Endodermal cell (in vitro differentiated cells): ENCODE measurements around the gene KBTBD13. TPM values are rescaled to one million over a fixed set of nuclear protein-coding genes. Genes with fewer than 3 reads are reported as not detected.

Experiments used
- DNase-seq: peaks from one replicate; pipeline ENCODE4 v3.0.0-alpha.2; 2017
- H3K27ac ChIP-seq: 2 replicates; pipeline ENCODE4 v1.5.1; 2013; ENCODE audit warnings: mild to moderate bottlenecking, low read depth, low read length, moderate library complexity
- H3K27me3 ChIP-seq: 2 replicates; pipeline ENCODE4 v1.6.1; 2013; ENCODE audit warnings: mild to moderate bottlenecking, low read length, moderate library complexity; ENCODE audit not compliant: insufficient read depth, control insufficient read depth, poor library complexity, severe bottlenecking
- H3K36me3 ChIP-seq: 2 replicates; pipeline ENCODE4 v1.7.0; 2013; ENCODE audit warnings: mild to moderate bottlenecking, low read length, moderate library complexity; ENCODE audit not compliant: control insufficient read depth, insufficient read depth
- H3K4me1 ChIP-seq: one replicate; pipeline ENCODE4 v1.7.0; 2013; ENCODE audit warnings: low read length; ENCODE audit not compliant: control insufficient read depth, insufficient read depth
- H3K4me3 ChIP-seq: 2 replicates; pipeline ENCODE4 v1.5.1; 2013; ENCODE audit warnings: mild to moderate bottlenecking, low read length, moderate library complexity
- H3K9ac ChIP-seq: 2 replicates; pipeline ENCODE4 v1.6.1; 2013; ENCODE audit warnings: mild to moderate bottlenecking, low read length, moderate library complexity; ENCODE audit not compliant: poor library complexity, severe bottlenecking; ENCODE audit errors: extremely low read depth
- H3K9me3 ChIP-seq: 2 replicates; pipeline ENCODE4 v1.6.1; 2013; ENCODE audit warnings: mild to moderate bottlenecking, low read length, moderate library complexity; ENCODE audit not compliant: control insufficient read depth
- H3K27ac Mint-ChIP-seq: 2 replicates; pipeline ENCODE4 v1.8.0; 2020; ENCODE audit warnings: mixed read lengths
- H3K27me3 Mint-ChIP-seq: 2 replicates; pipeline ENCODE4 v1.8.0; 2021; ENCODE audit warnings: mild to moderate bottlenecking, mixed read lengths; ENCODE audit not compliant: insufficient read depth
- H3K36me3 Mint-ChIP-seq: 2 replicates; pipeline ENCODE4 v1.8.0; 2020; ENCODE audit warnings: low read depth, mixed read lengths
- H3K4me1 Mint-ChIP-seq: 2 replicates; pipeline ENCODE4 v1.8.0; 2020; ENCODE audit warnings: mixed read lengths
- H3K4me3 Mint-ChIP-seq: 2 replicates; pipeline ENCODE4 v1.8.0; 2020; ENCODE audit warnings: mild to moderate bottlenecking, moderate library complexity, mixed read lengths
- H3K9me3 Mint-ChIP-seq: 2 replicates; pipeline ENCODE4 v1.8.0; 2020; ENCODE audit warnings: mild to moderate bottlenecking, mixed read lengths
- WGBS, 2 experiments: methylation state at CpG; one replicate each; pipeline versions ENCODE4 v1.1.5 to v1.1.7; 2013; ENCODE audit warnings: missing lambda C conversion rate in 2 of 2, mixed read lengths in 1 of 2; ENCODE audit not compliant: insufficient coverage in 1 of 2, insufficient read length in 1 of 2; 5-methylcytosine and 5-hydroxymethylcytosine counted together
- total RNA-seq, 2 donors: library from RNA; stranded (reverse); fragmentation: NEBNext Ultra II Directional in 1 of 2; extraction: Animal tissue kit (Norgen Biotek cat#: 25700) in 1 of 2; gene quantifications; 2 replicates in 1 of 2; 3 replicates in 1 of 2; pipeline ENCODE4 v1.2.1, GENCODE V29; 2021
- TF ChIP-seq, protein P1 (sequence below): fragments of 200-600 bp; sonication (generic); conservative IDR thresholded peaks from 2 replicates; pipeline ENCODE4 v1.5.0; 2021; ENCODE audit warnings: antibody characterized with exemption, mild to moderate bottlenecking

KBTBD13 gene
- total RNA-seq, 2 donors from 2014 or later, result not detected

DNA sequence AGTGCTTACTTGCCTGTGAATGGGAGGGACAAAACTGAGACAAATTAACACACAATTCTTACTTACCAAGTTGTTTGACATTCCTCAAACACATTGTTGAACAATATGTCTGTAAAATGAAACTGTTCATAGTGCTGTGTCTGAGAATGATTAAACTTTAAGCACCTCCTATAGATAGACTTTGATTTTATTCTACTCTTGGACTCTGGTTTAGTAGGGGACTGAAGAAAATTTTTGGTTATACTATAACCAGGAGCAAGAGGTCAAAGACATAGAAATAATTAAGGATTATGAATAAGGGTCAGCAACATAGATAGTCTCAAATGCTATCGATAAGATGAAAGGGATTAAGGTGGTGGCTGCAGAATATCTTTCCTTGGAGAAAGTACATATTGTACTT, 39.2 kb upstream of the KBTBD13 start:
- Histone ChIP-seq H3K9me3 (no peaks in the 10 kb centered on the region), H3K4me1 (no peaks in the 10 kb centered on the region), H3K4me3 (no peak overlapping the region), H3K36me3 (no peaks in the 10 kb centered on the region), H3K27me3 (no peaks in the 10 kb centered on the region), H3K27ac (no peak overlapping the region), H3K9ac (no peak overlapping the region)
- DNase-seq, result no peak
- Mint-ChIP-seq H3K27me3 (peaks cover 3% of the 10 kb centered on the region), H3K27ac (no peak overlapping the region), H3K4me1 (peaks cover 2% of the 10 kb centered on the region), H3K4me3 (no peak overlapping the region), H3K36me3 (no peaks in the 10 kb centered on the region), H3K9me3 (no peaks in the 10 kb centered on the region)
- TF ChIP-seq, protein P1, sequence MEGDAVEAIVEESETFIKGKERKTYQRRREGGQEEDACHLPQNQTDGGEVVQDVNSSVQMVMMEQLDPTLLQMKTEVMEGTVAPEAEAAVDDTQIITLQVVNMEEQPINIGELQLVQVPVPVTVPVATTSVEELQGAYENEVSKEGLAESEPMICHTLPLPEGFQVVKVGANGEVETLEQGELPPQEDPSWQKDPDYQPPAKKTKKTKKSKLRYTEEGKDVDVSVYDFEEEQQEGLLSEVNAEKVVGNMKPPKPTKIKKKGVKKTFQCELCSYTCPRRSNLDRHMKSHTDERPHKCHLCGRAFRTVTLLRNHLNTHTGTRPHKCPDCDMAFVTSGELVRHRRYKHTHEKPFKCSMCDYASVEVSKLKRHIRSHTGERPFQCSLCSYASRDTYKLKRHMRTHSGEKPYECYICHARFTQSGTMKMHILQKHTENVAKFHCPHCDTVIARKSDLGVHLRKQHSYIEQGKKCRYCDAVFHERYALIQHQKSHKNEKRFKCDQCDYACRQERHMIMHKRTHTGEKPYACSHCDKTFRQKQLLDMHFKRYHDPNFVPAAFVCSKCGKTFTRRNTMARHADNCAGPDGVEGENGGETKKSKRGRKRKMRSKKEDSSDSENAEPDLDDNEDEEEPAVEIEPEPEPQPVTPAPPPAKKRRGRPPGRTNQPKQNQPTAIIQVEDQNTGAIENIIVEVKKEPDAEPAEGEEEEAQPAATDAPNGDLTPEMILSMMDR, result no peak
- 83 to 89% methylated on average over 1 of the region's 1 CpG for WGBS, 2 experiments

DNA sequence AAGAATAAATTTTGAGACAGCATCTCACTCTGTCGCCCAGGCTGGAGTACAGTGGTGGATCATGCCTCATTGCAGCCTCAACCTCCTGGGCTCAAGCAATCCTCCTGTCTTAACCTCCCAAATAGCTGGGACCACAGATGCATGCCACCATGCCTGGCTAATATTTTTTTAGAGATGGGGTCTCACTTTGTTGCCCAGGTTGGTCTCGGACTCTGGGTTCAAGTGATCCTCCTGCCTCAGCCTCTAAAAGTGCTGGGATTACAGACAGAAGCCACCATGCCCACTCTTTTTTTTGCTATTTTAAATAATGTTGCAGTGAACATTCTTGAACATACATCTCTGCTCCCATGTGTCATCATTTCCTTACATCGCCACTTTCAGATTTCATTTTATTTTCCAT, 38.1 kb upstream of the KBTBD13 start:
- no peak overlapping the region for H3K9ac ChIP-seq
- no peak overlapping the region for H3K4me3 ChIP-seq
- H3K4me1 ChIP-seq, result no peaks in the 10 kb centered on the region
- no peak overlapping the region for H3K27ac ChIP-seq
- H3K27me3 Mint-ChIP-seq, result peaks cover 4% of the 10 kb centered on the region
- TF ChIP-seq, protein P1, result no peak
- H3K4me1 Mint-ChIP-seq, result no peaks in the 10 kb centered on the region
- H3K27me3 ChIP-seq, result no peaks in the 10 kb centered on the region
- no peaks in the 10 kb centered on the region for H3K9me3 ChIP-seq
- no peaks in the 10 kb centered on the region for H3K9me3 Mint-ChIP-seq
- no peaks in the 10 kb centered on the region for H3K36me3 Mint-ChIP-seq
- no peak overlapping the region for H3K27ac Mint-ChIP-seq
- no peak overlapping the region for H3K4me3 Mint-ChIP-seq
- WGBS, 2 experiments, result 94 to 100% methylated on average over 1 to 3 of the region's 3 CpGs
- DNase-seq, result no peak
- no peaks in the 10 kb centered on the region for H3K36me3 ChIP-seq

DNA sequence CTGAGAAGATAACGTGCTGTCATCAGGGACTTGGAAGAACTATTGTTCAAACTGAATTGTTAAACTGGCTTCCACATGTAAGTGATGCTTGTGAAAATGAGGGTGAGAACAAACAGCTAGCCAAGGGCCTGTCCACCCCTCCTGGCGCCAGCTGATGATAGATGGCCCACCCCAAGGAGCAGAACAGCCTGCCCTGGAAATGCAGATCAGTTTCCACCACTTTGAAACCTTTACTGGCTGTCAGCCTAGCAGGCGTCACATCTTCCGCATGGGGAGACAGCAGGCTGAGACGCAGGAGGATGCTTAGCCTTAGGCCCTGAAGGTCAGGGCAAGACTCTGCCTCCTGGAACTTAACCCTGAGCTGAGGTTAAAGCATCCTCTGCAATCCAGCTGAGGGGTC, 37.7 kb upstream of the KBTBD13 start:
- H3K4me1 Mint-ChIP-seq, result no peaks in the 10 kb centered on the region
- H3K4me3 Mint-ChIP-seq, result no peak overlapping the region
- H3K27me3 ChIP-seq, result no peaks in the 10 kb centered on the region
- H3K9me3 ChIP-seq, result no peaks in the 10 kb centered on the region
- TF ChIP-seq, protein P1, result no peak
- 87 to 89% methylated on average over 5 of the region's 5 CpGs for WGBS, 2 experiments
- no peak for DNase-seq
- H3K9me3 Mint-ChIP-seq, result no peaks in the 10 kb centered on the region
- H3K27ac Mint-ChIP-seq, result no peak overlapping the region
- no peak overlapping the region for H3K27ac ChIP-seq
- no peak overlapping the region for H3K9ac ChIP-seq
- H3K36me3 ChIP-seq, result no peaks in the 10 kb centered on the region
- no peaks in the 10 kb centered on the region for H3K36me3 Mint-ChIP-seq
- H3K27me3 Mint-ChIP-seq, result peaks cover 4% of the 10 kb centered on the region
- H3K4me3 ChIP-seq, result no peak overlapping the region
- no peaks in the 10 kb centered on the region for H3K4me1 ChIP-seq
